ENCODE data around the gene DIPK1B.

DIPK1B gene

DNA sequence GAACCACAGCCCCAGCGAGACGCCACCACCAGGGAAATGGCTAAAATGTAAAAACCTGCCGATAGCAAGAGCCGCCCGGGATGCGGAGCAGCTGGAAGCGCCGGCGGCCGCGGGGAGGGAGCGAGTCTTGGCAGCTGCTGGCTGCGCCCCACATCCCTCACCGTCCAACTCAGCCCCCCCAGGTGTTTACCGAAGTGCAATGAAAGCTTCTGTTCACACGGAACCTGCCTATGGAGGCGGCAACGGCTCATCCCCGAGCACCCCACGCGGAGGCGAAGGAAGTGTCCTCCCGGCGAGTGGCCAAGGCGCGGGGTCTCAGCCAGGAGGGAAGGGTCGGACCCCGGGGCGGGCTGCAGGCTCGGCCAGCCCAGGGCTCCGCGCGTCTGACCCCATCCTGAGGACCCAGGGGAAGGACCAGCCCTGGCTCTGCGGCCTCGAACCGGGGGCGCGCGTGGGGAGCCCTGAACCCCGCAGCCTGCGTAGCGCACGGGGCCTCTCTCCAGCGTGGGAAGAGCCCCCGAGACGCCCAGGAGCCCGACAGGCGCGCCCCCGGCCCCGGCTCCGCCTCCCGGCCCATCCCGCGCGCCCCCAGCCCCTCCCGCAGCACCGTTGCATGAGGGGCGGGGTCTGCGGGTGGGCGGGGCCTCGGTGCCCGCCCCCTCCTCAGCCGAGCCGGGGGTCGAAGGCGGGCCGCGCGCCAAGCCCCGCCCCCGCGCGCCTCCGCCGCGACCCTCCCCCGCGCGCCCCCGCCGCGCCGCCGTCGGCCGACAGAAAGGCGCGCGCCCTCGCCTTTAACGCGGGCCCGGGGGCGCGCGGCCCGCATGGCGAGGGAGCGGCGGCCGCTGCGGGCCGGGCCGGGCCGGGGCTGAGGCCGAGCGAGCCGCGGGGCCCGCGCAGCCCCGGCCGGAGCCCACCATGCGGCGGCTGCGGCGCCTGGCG is at the start of gene DIPK1B:
Gene DIPK1B, plus strand, starts transcription at position 822 of the 939 bp plus-strand sequence. Its CDS starts 94 bp downstream, at position 916.
- TF ChIP-seq CTCF (conservative IDR thresholded peaks at IDR 0.05; ENCODE audit: low read depth): no peak
- peak within 1 kb of the TSS; percentile 0; the same call in 1 of the 2 replicates for H3K27ac ChIP-seq
- CTCF ChIA-PET: interaction anchor here (0.6 to 0.7 kb wide), 2 partner anchors 87 to 438 kb away, joined by 3 read pairs; no protein-coding TSS in a partner anchor
- DNase-seq (ENCODE audit: low spot score): no peak
- POLR2A ChIA-PET (ENCODE audit: low non-redundant PET): no interaction called here

DNA sequence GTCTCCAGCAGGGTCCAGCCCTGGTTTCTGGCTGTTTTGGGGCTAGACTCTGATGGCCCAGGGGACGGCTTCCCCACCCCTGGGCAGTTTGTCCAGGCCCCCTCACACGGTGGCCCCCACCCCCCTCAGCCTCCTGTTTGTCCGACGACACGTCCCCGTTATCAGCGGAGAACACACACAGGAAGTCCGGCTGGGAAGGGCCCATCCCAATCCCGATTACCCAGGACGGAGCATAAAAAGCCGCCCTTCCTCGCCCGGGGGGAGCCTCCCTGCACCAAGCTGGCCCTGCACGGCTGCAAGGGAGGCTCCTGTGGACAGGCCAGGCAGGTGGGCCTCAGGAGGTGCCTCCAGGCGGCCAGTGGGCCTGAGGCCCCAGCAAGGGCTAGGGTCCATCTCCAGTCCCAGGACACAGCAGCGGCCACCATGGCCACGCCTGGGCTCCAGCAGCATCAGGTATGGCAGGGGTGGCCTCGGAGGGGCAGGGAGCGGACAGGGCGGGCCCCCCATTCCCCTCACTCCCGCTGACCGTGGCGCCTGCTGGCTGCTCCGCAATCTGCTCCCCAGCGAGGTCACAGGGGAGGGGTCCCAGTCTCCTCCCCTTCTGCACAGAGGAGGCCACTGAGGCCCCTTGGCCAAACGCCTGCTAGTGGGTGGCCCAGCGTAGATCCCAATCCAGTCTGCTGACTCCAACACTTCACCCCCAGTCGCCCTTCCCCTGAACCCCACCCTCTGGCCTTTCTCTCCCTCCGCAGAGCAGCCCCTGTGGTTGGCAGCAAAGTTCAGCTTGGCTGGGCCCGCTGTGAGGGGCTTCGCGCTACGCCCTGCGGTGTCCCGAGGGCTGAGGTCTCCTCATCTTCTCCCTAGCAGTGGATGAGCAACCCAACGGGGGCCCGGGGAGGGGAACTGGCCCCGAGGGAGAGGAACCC is 49.5 kb upstream of the DIPK1B start, which contains the start of gene EGFL7:
Gene EGFL7, plus strand, starts transcription at position 261 of the 926 bp plus-strand sequence. CDS start 5,367 bp downstream, outside the sequence.
- H3K27ac ChIP-seq: no peak within 1 kb of the TSS
- no peak for DNase-seq (ENCODE audit: low spot score)
- CTCF ChIA-PET: interaction anchor here (4.8 kb wide), 1 partner anchor 10 kb away, joined by 36 read pairs; no protein-coding TSS in a partner anchor
- TF ChIP-seq CTCF (conservative IDR thresholded peaks at IDR 0.05; ENCODE audit: low read depth): no peak
- POLR2A ChIA-PET (ENCODE audit: low non-redundant PET): no interaction called here

DNA sequence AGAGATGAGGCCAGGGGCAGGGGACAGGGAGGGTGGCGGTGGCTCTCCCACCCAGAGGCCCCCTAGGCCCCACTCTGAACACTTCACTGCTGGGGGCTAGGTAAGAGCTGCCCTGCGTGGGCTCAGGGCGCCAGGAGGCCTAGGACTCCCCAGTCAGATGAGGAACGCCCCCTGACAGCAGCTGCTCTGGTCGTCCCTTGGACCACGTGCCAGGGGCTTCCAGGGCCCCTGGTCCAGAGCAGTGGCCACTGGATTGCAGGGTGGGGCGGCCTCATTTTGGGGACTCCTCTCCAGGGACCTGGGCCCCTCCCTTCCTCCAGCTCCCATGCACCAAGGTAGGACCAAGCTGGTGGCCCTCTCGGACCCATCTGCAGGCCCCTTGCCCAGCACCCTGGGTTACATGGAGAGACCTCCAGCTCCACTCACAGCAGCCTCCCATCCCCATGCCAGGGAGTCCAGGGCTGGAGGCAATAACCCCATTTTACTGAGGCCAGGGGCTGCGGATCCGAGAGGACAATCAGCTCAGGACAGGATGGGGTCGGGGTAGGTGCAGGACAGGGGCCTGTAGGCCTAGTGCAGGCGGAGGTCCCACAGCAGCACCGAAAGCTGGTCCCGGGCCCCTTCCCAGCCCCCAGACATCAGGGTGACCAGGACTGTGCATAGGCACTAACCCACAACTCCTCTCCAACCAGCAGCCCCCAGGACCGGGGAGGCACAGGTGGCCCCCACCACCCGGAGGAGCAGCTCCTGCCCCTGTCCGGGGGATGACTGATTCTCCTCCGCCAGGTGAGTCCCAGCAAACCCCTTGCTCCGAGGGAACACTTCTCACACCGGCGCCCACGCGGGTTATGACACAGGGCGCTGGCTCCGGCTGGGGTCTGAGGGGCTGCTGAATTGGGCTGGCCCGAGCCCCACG is 48.1 kb upstream of the DIPK1B start:
- TF ChIP-seq CTCF (conservative IDR thresholded peaks at IDR 0.05; ENCODE audit: low read depth): no peak
- no peak for DNase-seq (ENCODE audit: low spot score)
- H3K27ac ChIP-seq: no peak overlapping the region
- ChIA-PET CTCF (interaction anchor here (0.6 to 4.8 kb wide), 10 partner anchors 8 to 355 kb away, joined by 3 to 36 read pairs (median 4); no protein-coding TSS in a partner anchor), POLR2A (ENCODE audit: low non-redundant PET) (interaction anchor here (1.3 kb wide), 1 partner anchor 64 kb away, joined by 3 read pairs; no protein-coding TSS in a partner anchor)

GRCh38 chr9:136665111-136665703 is 47.2 kb upstream of the DIPK1B start:
- peak; percentile 47 for TF ChIP-seq CTCF (conservative IDR thresholded peaks at IDR 0.05; ENCODE audit: low read depth)
- ChIA-PET POLR2A (ENCODE audit: low non-redundant PET) (interaction anchor here (1.3 kb wide), 1 partner anchor 63 kb away, joined by 3 read pairs; no protein-coding TSS in a partner anchor), CTCF (interaction anchor here (0.6 to 2.6 kb wide), 14 partner anchors 8 to 191 kb away, joined by 3 to 14 read pairs (median 4); no protein-coding TSS in a partner anchor)
- DNase-seq (ENCODE audit: low spot score): peak; percentile 67
- H3K27ac ChIP-seq: no peak overlapping the region

DNA sequence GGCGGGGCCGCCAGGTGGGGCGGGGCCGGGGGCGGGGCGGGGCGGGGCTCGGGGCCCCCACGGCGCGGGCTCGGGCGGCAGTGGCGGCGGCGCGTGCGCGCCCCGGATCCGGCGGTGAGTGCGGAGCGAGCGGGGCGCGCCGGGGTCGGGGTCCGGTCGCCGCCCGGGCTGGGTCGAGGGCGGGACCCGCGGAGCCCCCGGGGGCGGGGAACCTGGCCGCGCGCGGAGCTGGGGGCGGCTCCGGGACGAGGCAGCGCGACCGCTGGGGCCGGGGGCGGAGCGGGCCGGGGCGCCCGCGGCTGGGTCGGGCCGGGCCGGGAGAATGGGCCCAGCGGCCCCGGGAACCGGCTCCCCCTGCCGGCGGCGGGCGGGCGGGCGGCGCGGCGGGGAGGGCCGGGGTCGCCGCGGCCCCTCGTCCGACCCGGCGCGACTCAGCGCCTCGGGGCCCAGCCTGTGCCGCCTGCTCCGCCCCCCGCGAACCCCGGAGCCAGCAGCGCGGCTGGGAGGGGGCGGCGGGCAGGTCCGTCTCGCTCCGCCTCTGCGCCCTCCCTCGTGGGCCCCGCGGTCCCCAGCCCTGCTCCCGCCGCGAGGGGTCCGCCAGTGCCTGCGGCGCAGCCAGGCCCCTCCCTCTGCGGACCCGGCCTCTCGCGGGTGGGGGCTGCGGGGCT is 46.5 kb upstream of the DIPK1B start:
- ChIA-PET CTCF (interaction anchor here (0.6 to 2.6 kb wide), 13 partner anchors 9 to 191 kb away, joined by 3 to 14 read pairs (median 4); no protein-coding TSS in a partner anchor), POLR2A (ENCODE audit: low non-redundant PET) (interaction anchor here (1.3 kb wide), 1 partner anchor 62 kb away, joined by 3 read pairs; no protein-coding TSS in a partner anchor)
- peak overlapping the region; percentile 1; the same call in 1 of the 2 replicates for H3K27ac ChIP-seq
- TF ChIP-seq CTCF (conservative IDR thresholded peaks at IDR 0.05; ENCODE audit: low read depth): peak; percentile 31; the same call in 1 of the 2 replicates
- peak; percentile 65 for DNase-seq (ENCODE audit: low spot score)

Measured in RWPE1 (cell line).